Skeletal muscle cell (primary cell): ENCODE measurements around the gene ARL4D.
"Not testable (repeated sequence)": the region's sequence is repeated elsewhere in the genome, so short reads cannot be mapped to it uniquely, and the experiment has no call there.

ENCODE experiments used
- DNase-seq: peaks from one replicate; pipeline ENCODE4 v3.0.0-alpha.2; 2010; ENCODE audit warnings: low read depth
- H3K4me3 ChIP-seq: 2 replicates; pipeline ENCODE4 v1.5.1; 2011; ENCODE audit warnings: low read depth, mild to moderate bottlenecking, control low read depth, low read length, moderate library complexity

The ARL4D gene

GRCh38 chr17:43398724-43399595, at the start of gene ARL4D:
TSS of gene ARL4D (plus strand) at chr17:43398993. CDS start at chr17:43399733, 740 bp downstream.
- peak within 1 kb of the TSS; percentile 84 for H3K4me3 ChIP-seq
- DNase-seq, result no peak

GRCh38 chr17:43349142-43349541, 49.7 kb upstream of the ARL4D start:
- H3K4me3 ChIP-seq, result no peak overlapping the region
- no peak for DNase-seq

- no peak for DNase-seq
Measured at GRCh38 chr17:43350888-43351361, 47.9 kb upstream of the ARL4D start.

GRCh38 chr17:43351691-43352090, 47.1 kb upstream of the ARL4D start:
- DNase-seq, result no peak
- no peak overlapping the region for H3K4me3 ChIP-seq

More at GRCh38 chr17:43350888-43351361, 47.9 kb upstream of the ARL4D start:
- H3K4me3 ChIP-seq, result no peak overlapping the region

GRCh38 chr17:43352579-43353331, 46.0 kb upstream of the ARL4D start:
- DNase-seq, result no peak

GRCh38 chr17:43353393-43353792, 45.4 kb upstream of the ARL4D start:
- H3K4me3 ChIP-seq, result no peak overlapping the region
- DNase-seq, result no peak

More at GRCh38 chr17:43352579-43353331, 46.0 kb upstream of the ARL4D start:
- H3K4me3 ChIP-seq, result no peak overlapping the region

- no peak overlapping the region for H3K4me3 ChIP-seq
- DNase-seq, result no peak
Measured at GRCh38 chr17:43354371-43354770, 44.4 kb upstream of the ARL4D start.

GRCh38 chr17:43356450-43356849, 42.3 kb upstream of the ARL4D start:
- no peak overlapping the region for H3K4me3 ChIP-seq

GRCh38 chr17:43356999-43357398, 41.8 kb upstream of the ARL4D start:
- peak; percentile 76 for DNase-seq
- no peak overlapping the region for H3K4me3 ChIP-seq

More at GRCh38 chr17:43356450-43356849, 42.3 kb upstream of the ARL4D start:
- DNase-seq, result no peak

- DNase-seq, result no peak
- peak overlapping the region; percentile 43 for H3K4me3 ChIP-seq
Measured at GRCh38 chr17:43359469-43360110, 39.2 kb upstream of the ARL4D start.

- DNase-seq, result peak; percentile 79
- peak overlapping the region; percentile 43 for H3K4me3 ChIP-seq
Measured at GRCh38 chr17:43360376-43360738, 38.4 kb upstream of the ARL4D start.

- peak overlapping the region; percentile 43 for H3K4me3 ChIP-seq
- peak; percentile 100 for DNase-seq
Measured at GRCh38 chr17:43360739-43361505, 37.9 kb upstream of the ARL4D start.

GRCh38 chr17:43363181-43363925, 35.4 kb upstream of the ARL4D start:
- no peak for DNase-seq
- H3K4me3 ChIP-seq, result no peak overlapping the region

GRCh38 chr17:43363926-43364285, 34.9 kb upstream of the ARL4D start:
- DNase-seq, result no peak
- no peak overlapping the region for H3K4me3 ChIP-seq

- H3K4me3 ChIP-seq, result no peak overlapping the region
Measured at GRCh38 chr17:43365356-43365755, 33.4 kb upstream of the ARL4D start.

GRCh38 chr17:43365921-43366320, 32.9 kb upstream of the ARL4D start:
- not testable (repeated sequence) for DNase-seq, H3K4me3 ChIP-seq

More at GRCh38 chr17:43365356-43365755, 33.4 kb upstream of the ARL4D start:
- no peak for DNase-seq

- no peak overlapping the region for H3K4me3 ChIP-seq
- no peak for DNase-seq
Measured at GRCh38 chr17:43366891-43367736, 31.7 kb upstream of the ARL4D start.
